Neuronal stem cell (in vitro differentiated cells): Measurements from ENCODE around the gene E2F2.

Experiments
- DNase-seq: peaks from one replicate; pipeline ENCODE4 v3.0.0-alpha.2; 2013; ENCODE audit warnings: low spot score
- H2AFZ ChIP-seq: one replicate; pipeline ENCODE4 v1.6.1; 2013; ENCODE audit warnings: mild to moderate bottlenecking, low read length, inconsistent platforms
- H2AK5ac ChIP-seq: 2 replicates; pipeline ENCODE4 v1.6.1; 2013; ENCODE audit warnings: low read depth, mild to moderate bottlenecking, inconsistent platforms, low read length, moderate library complexity, mixed read lengths
- H2BK120ac ChIP-seq: 2 replicates; pipeline ENCODE4 v1.6.1; 2013; ENCODE audit warnings: low read depth, mild to moderate bottlenecking, inconsistent platforms, low read length, moderate library complexity, mixed read lengths
- H2BK12ac ChIP-seq: one replicate; pipeline ENCODE4 v1.6.1; 2013; ENCODE audit warnings: low read length, inconsistent platforms
- H2BK15ac ChIP-seq: 2 replicates; pipeline ENCODE4 v1.6.1; 2013; ENCODE audit warnings: mild to moderate bottlenecking, low read length, inconsistent platforms, mixed read lengths
- H2BK5ac ChIP-seq: one replicate; pipeline ENCODE4 v1.6.1; 2013; ENCODE audit warnings: inconsistent platforms, mild to moderate bottlenecking, low read length, moderate library complexity
- H3K14ac ChIP-seq: one replicate; pipeline ENCODE4 v1.6.1; 2013; ENCODE audit warnings: low read length, inconsistent platforms
- H3K18ac ChIP-seq: 2 replicates; pipeline ENCODE4 v1.6.1; 2013; ENCODE audit warnings: low read length, inconsistent platforms
- H3K23ac ChIP-seq: 2 replicates; pipeline ENCODE4 v1.6.1; 2013; ENCODE audit warnings: low read depth, mild to moderate bottlenecking, mixed read lengths, low read length, inconsistent platforms; ENCODE audit not compliant: poor library complexity
- H3K27ac ChIP-seq: replicated peaks from 3 replicates; pipeline ENCODE4 v1.5.1; 2013; ENCODE audit warnings: low read length, inconsistent platforms
- H3K27me3 ChIP-seq, 3 experiments: 2 replicates each; pipeline ENCODE4 v1.6.1; 2013; ENCODE audit warnings: low read length in 3 of 3, mild to moderate bottlenecking in 2 of 3, inconsistent platforms in 1 of 3, low read depth in 1 of 3, mixed read lengths in 1 of 3, moderate library complexity in 1 of 3; ENCODE audit not compliant: control insufficient read depth in 3 of 3, insufficient read depth in 3 of 3
- H3K36me3 ChIP-seq, 2 donors: replicated peaks in 1 of 2; 2 replicates each; pipeline ENCODE4 v1.6.1; 2013; ENCODE audit warnings: low read length in 2 of 2; ENCODE audit not compliant: control insufficient read depth in 2 of 2, insufficient read depth in 2 of 2
- H3K4ac ChIP-seq: 2 replicates; pipeline ENCODE4 v1.6.1; 2013; ENCODE audit warnings: inconsistent platforms, mild to moderate bottlenecking, low read length, moderate library complexity
- H3K4me1 ChIP-seq, 2 donors: 1 replicate in 1 of 2; 2 replicates in 1 of 2; pipeline ENCODE4 v1.6.1; 2013; ENCODE audit warnings: low read length in 2 of 2, low read depth in 1 of 2; ENCODE audit not compliant: control insufficient read depth in 2 of 2, insufficient read depth in 1 of 2
- H3K4me2 ChIP-seq: one replicate; pipeline ENCODE4 v1.6.1; 2013; ENCODE audit warnings: mild to moderate bottlenecking, low read length, inconsistent platforms; ENCODE audit not compliant: insufficient read depth, poor library complexity, severe bottlenecking
- H3K4me3 ChIP-seq, 2 donors: 2 replicates each; pipeline ENCODE4 v1.5.1; 2013; ENCODE audit warnings: low read length in 2 of 2, mild to moderate bottlenecking in 2 of 2, inconsistent platforms in 1 of 2, moderate library complexity in 1 of 2
- H3K79me1 ChIP-seq: one replicate; pipeline ENCODE4 v1.6.1; 2013; ENCODE audit warnings: low read depth, mild to moderate bottlenecking, inconsistent platforms, low read length, moderate library complexity
- H3K9ac ChIP-seq: one replicate; pipeline ENCODE4 v1.6.1; 2013; ENCODE audit warnings: mild to moderate bottlenecking, low read depth, low read length, inconsistent platforms; ENCODE audit not compliant: poor library complexity
- H3K9me3 ChIP-seq, 2 donors: replicated peaks in 1 of 2; 2 replicates each; pipeline versions ENCODE3 to v1.6.1; 2013; ENCODE audit warnings: low read length in 2 of 2, mild to moderate bottlenecking in 2 of 2, inconsistent platforms in 1 of 2, low read depth in 1 of 2, mixed read lengths in 1 of 2, moderate library complexity in 1 of 2; ENCODE audit not compliant: control insufficient read depth in 2 of 2, insufficient read depth in 1 of 2
- H4K8ac ChIP-seq: one replicate; pipeline ENCODE4 v1.6.1; 2013; ENCODE audit warnings: low read depth, mild to moderate bottlenecking, inconsistent platforms, low read length, moderate library complexity
- H4K91ac ChIP-seq: one replicate; pipeline ENCODE4 v1.6.1; 2013; ENCODE audit warnings: low read length, low read depth, mild to moderate bottlenecking, inconsistent platforms; ENCODE audit not compliant: poor library complexity
- WGBS, 2 donors: extraction: QIAGEN DNeasy Blood & Tissue Kit; methylation state at CpG; one replicate each; pipeline ENCODE4 v1.1.7; 2013; ENCODE audit warnings: missing lambda C conversion rate in 2 of 2, mixed read lengths in 1 of 2; ENCODE audit not compliant: insufficient read length in 2 of 2, insufficient replicate concordance in 1 of 2; ENCODE audit errors: extremely low coverage in 2 of 2; 5-methylcytosine and 5-hydroxymethylcytosine counted together

E2F2 gene

DNA sequence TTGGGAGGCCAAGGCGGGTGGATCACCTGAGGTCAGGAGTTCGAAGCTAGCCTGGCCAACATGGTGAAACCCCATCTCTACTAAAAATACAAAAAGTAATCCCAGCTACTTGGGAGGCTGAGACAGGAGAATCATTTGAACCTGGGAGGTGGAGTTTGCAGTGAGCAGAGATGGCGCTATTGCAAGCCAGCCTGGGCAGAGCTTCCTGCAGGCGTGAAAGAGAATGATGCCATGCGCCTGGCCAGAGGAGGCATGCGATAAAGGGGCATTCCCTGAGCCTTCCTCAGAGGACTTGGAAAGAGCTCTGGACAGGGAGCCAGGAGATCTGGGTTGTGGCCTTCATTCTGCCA lies 3.2 kb downstream of the E2F2 start:
- Histone ChIP-seq H3K14ac (no peak overlapping the region), H3K23ac (no peak overlapping the region), H3K9ac (no peak overlapping the region), H2BK12ac (no peak overlapping the region), H2AK5ac (no peak overlapping the region), H3K4me1 (peaks cover 32 to 34% of the 10 kb centered on the region in 2 donors), H4K91ac (no peak overlapping the region), H2BK120ac (no peak overlapping the region), H2BK5ac (no peak overlapping the region), H2BK15ac (no peak overlapping the region), H3K27me3 (no peaks in the 10 kb centered on the region), H3K4ac (no peak overlapping the region), H3K4me2 (no peak overlapping the region), H4K8ac (no peak overlapping the region), H3K27ac (no peak overlapping the region), H3K9me3 (no peaks in the 10 kb centered on the region), H3K18ac (no peak overlapping the region), H3K4me3 (no peak overlapping the region), H3K36me3 (peaks cover 4 to 31% of the 10 kb centered on the region in 2 donors), H2AFZ (no peak overlapping the region), H3K79me1 (peaks cover 2% of the 10 kb centered on the region)
- no peak for DNase-seq
- no CpG with 5 or more reads among the region's 6 CpGs for WGBS, 2 donors

DNA sequence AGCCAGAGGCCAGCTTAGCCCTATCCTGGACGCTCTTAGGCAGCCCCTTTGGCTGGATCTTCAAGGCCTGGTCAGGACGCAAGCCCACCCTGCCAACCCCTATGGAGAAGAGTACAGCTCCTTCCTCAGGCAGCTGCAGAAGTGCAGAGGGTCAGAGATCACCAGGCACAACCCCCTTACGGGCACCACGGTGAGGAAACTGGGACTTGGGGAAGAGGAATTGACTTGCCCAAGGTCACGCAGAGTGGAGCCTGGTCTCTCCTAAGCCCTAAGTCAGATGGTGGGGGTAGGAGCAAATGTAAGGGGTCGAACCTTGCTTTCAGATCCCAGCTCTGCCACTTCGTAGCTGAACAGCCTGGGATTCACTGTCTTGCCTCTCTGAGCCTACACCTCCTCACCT lies 3.7 kb downstream of the E2F2 start:
- no CpG with 5 or more reads among the region's 7 CpGs for WGBS, 2 donors
- no peak overlapping the region for H2BK12ac ChIP-seq

DNA sequence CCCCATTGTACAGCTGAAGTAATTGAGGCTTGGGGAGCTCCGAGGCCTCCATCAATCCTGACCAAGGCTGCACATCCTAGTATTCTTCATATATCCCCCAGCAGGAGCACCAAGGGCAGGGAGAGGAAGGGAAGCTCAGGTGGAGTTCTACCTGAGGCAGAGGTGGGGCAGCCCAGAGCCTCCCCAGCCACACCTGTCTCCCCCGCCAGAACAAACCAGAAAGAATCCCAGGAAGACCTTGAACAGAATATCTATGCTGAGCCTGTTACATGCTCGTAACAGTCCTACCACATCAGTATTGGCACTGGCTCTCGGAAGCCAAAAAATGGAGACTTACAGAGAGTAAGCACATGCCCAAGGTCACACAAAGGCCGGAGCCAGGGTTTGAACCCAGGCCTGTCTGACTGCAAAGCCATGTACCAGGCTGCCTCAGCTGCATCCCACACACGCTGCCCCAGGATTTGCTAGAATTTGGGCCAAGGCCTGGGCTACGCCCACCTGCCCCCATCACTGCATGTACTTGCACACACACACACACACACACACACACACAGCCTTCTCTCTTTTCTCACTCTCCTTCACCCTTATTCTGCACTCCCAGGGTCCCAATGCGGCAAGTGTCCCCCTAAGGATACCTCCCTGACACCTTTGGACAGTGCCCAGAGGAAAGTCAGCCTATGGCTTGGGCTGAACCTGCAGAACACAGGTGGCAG lies 4.5 kb downstream of the E2F2 start:
- H4K91ac ChIP-seq = no peak overlapping the region
- no peak overlapping the region for H2BK12ac ChIP-seq
- no CpG with 5 or more reads among the region's 8 CpGs for WGBS, 2 donors
- peaks cover 26 to 29% of the 10 kb centered on the region in 2 donors for H3K4me1 ChIP-seq
- no peak overlapping the region for H2BK120ac ChIP-seq
- H3K9ac ChIP-seq = no peak overlapping the region
- peaks cover 2% of the 10 kb centered on the region for H3K79me1 ChIP-seq
- no peaks in the 10 kb centered on the region for H3K9me3 ChIP-seq
- no peak overlapping the region for H3K27ac ChIP-seq
- H3K18ac ChIP-seq = no peak overlapping the region
- DNase-seq = no peak
- no peak overlapping the region for H2BK5ac ChIP-seq
- H4K8ac ChIP-seq = no peak overlapping the region
- H3K14ac ChIP-seq = no peak overlapping the region
- peaks cover 7 to 45% of the 10 kb centered on the region in 2 donors for H3K36me3 ChIP-seq
- no peak overlapping the region for H2BK15ac ChIP-seq
- no peak overlapping the region for H3K4me2 ChIP-seq
- no peak overlapping the region for H3K23ac ChIP-seq
- H3K27me3 ChIP-seq = no peaks in the 10 kb centered on the region
- no peak overlapping the region for H2AFZ ChIP-seq
- no peak overlapping the region for H3K4ac ChIP-seq
- peak overlapping the region; percentile 3 for H2AK5ac ChIP-seq
- H3K4me3 ChIP-seq = no peak overlapping the region

More for the DNA sequence above, 3.7 kb downstream of the E2F2 start:
- no peak overlapping the region for H3K18ac ChIP-seq
- H4K8ac ChIP-seq = no peak overlapping the region
- H3K4me3 ChIP-seq = no peak overlapping the region
- H2AFZ ChIP-seq = no peak overlapping the region
- H3K27ac ChIP-seq = no peak overlapping the region
- no peak overlapping the region for H3K14ac ChIP-seq
- H3K4me2 ChIP-seq = no peak overlapping the region
- no peak overlapping the region for H2BK5ac ChIP-seq
- no peaks in the 10 kb centered on the region for H3K9me3 ChIP-seq
- no peak overlapping the region for H4K91ac ChIP-seq
- peaks cover 2% of the 10 kb centered on the region for H3K79me1 ChIP-seq
- H3K36me3 ChIP-seq = peaks cover 4 to 36% of the 10 kb centered on the region in 2 donors
- H3K27me3 ChIP-seq = no peaks in the 10 kb centered on the region
- no peak overlapping the region for H3K4ac ChIP-seq
- peak overlapping the region; percentile 30 for H2BK15ac ChIP-seq
- H3K4me1 ChIP-seq = peaks cover 31 to 34% of the 10 kb centered on the region in 2 donors
- no peak overlapping the region for H3K23ac ChIP-seq
- DNase-seq = no peak
- no peak overlapping the region for H2BK120ac ChIP-seq
- no peak overlapping the region for H2AK5ac ChIP-seq
- peak overlapping the region; percentile 18 for H3K9ac ChIP-seq

- DNase-seq = no peak
- no peak overlapping the region for H3K4me3 ChIP-seq
Measured at GRCh38 chr1:23525558-23526250, 5.3 kb downstream of the E2F2 start.

More at GRCh38 chr1:23525558-23526250, 5.3 kb downstream of the E2F2 start:
- Histone ChIP-seq H3K79me1 (peaks cover 2% of the 10 kb centered on the region), H3K9me3 (no peaks in the 10 kb centered on the region), H3K18ac (no peak overlapping the region), H4K8ac (no peak overlapping the region), H3K4ac (no peak overlapping the region), H3K27me3 (no peaks in the 10 kb centered on the region), H2BK15ac (no peak overlapping the region), H3K4me2 (no peak overlapping the region), H2BK12ac (no peak overlapping the region), H2BK5ac (no peak overlapping the region), H3K23ac (no peak overlapping the region), H2AFZ (no peak overlapping the region), H2AK5ac (no peak overlapping the region), H2BK120ac (no peak overlapping the region), H3K4me1 (peaks cover 26 to 28% of the 10 kb centered on the region in 2 donors), H3K9ac (no peak overlapping the region), H3K36me3 (peaks cover 10 to 53% of the 10 kb centered on the region in 2 donors), H3K27ac (no peak overlapping the region), H4K91ac (no peak overlapping the region), H3K14ac (no peak overlapping the region)
- WGBS, 2 donors = no CpG with 5 or more reads among the region's 5 CpGs
